Epithelial cell of proximal tubule (primary cell): Measurements from ENCODE around the gene MAPK8IP2. TPM values are rescaled to one million over a fixed set of nuclear protein-coding genes. Genes with fewer than 3 reads are reported as not detected.
"Not testable (repeated sequence)": the region's sequence is repeated elsewhere in the genome, so short reads cannot be mapped to it uniquely, and the experiment has no call there.

ENCODE experiments used
- DNase-seq: peaks from one replicate; pipeline ENCODE4 v3.0.0-alpha.2; 2011; ENCODE audit warnings: low read depth
- H3K4me3 ChIP-seq: 2 replicates; pipeline ENCODE4 v1.5.1; 2011; ENCODE audit warnings: low read depth, mild to moderate bottlenecking, low read length
- total RNA-seq: library from RNA; depleted of rRNA; stranded (reverse); fragments of >200 nt; gene quantifications from 2 replicates; pipeline ENCODE4 v1.2.3, GENCODE V29; 2015
- TF ChIP-seq, protein P1 (sequence below): conservative IDR thresholded peaks from 2 replicates; pipeline ENCODE4 v1.5.1; 2012; ENCODE audit warnings: low read depth, mild to moderate bottlenecking, low read length

Gene MAPK8IP2
- total RNA-seq, 1 donor from 2014 or later, result 0.23 TPM

DNA sequence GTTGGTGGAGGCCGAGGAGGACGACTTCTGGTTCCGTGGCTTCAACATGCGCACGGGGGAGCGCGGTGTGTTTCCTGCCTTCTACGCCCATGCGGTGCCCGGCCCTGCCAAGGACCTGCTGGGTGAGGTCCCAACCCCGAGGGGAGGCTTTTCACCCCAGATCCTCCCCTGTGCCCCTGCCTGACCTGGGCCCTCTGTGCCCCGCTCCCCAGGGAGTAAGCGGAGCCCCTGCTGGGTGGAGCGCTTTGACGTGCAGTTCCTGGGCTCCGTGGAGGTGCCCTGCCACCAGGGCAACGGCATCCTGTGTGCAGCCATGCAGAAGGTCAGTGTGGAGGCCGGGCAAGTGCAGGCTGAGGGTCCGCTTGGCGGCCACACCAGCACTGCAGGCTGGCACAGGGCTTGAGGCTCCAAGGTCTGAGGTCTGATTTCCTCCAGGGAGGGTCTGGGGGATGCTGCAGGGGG, 5.1 kb downstream of the MAPK8IP2 start:
- H3K4me3 ChIP-seq, result no peak overlapping the region
- TF ChIP-seq, protein P1, sequence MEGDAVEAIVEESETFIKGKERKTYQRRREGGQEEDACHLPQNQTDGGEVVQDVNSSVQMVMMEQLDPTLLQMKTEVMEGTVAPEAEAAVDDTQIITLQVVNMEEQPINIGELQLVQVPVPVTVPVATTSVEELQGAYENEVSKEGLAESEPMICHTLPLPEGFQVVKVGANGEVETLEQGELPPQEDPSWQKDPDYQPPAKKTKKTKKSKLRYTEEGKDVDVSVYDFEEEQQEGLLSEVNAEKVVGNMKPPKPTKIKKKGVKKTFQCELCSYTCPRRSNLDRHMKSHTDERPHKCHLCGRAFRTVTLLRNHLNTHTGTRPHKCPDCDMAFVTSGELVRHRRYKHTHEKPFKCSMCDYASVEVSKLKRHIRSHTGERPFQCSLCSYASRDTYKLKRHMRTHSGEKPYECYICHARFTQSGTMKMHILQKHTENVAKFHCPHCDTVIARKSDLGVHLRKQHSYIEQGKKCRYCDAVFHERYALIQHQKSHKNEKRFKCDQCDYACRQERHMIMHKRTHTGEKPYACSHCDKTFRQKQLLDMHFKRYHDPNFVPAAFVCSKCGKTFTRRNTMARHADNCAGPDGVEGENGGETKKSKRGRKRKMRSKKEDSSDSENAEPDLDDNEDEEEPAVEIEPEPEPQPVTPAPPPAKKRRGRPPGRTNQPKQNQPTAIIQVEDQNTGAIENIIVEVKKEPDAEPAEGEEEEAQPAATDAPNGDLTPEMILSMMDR, result no peak
- DNase-seq, result no peak

DNA sequence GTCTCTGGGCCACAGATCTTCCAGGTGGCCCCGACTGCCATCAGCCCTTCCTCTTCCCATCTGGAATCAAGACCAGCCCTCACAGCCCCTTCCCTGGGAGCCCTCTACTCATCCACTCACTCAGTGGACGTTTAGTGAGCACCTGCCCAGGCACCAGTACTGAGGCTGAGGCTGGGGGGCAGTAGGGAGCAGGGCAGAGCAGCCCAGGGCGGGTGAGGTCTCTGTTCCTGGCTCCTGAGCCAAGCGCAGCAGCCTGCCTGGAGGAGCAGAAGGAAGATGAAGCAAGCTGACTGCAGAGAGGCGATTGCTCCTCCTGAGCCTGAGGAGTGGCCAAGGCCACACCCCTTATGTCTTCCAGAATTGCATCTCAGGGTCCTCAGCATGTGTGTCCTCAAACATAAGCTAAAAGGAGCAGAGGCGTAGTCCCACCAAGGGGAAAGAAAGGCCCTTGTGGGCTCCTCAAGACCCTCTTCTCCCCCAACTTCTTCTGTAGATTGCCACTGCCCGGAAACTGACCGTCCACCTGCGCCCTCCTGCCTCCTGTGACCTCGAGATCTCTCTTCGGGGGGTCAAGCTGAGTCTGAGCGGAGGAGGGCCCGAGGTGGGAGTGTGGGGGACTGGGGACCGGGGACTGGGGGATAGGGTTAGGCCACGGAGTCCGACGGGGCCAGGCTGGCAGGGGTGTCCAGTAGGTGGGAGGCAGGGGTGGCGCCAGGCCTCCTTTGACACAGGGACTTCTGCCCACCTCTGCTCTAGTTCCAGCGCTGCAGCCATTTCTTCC, 5.8 kb downstream of the MAPK8IP2 start:
- H3K4me3 ChIP-seq, result no peak overlapping the region
- TF ChIP-seq, protein P1, result no peak
- no peak for DNase-seq

DNA sequence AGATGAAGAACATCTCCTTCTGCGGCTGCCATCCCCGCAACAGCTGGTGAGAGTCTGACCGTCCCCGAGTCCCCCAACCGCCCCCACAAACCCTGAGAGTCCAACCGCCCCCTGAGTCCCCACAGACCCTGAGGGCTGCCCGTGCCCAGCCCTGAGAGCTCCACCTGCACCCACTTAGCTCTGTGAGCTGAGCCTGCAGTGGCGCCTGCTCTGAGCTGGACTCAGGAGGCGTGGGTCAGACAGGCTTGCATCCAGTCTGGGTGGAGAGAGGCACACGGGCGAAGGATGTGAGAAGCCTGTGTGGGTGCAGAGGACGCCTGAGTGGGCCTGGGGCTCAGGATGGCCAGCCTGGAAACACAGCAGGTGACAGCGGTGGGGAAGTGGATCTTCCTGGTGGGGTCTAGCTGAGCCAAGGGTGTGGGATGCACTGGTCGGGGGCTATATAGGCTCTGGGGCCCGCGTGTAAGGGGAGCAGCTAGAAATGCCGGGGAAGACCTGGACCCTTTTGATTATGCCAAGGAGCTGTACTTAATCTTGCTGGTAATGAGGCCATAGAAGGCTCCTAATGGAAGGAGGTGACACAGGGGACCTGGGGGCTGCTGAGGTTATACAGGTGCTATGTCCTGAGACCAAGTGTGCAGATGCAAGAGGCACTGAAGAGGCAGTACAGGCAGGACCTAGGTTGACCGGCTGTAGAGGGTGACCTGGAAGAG, 6.5 kb downstream of the MAPK8IP2 start:
- TF ChIP-seq, protein P1, result no peak
- H3K4me3 ChIP-seq, result no peak overlapping the region
- DNase-seq, result no peak

DNA sequence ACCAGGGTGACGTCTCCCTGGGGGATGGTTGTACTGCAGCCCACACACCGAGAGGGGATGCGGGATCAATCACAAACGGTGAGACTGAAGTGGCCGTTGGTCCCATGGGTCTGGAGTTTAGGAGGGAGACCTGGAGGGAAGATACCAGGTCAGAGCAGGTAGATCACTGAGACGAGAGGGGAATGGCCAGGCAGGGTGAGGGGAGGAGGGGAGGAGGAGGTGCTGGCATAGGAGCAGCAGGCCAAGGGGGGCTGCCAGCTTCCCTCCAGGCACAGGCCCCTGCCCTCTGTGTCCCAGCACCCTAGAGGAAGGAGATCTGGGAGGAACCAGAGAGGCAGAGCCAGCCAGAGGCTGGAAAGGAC, 7.0 kb downstream of the MAPK8IP2 start:
- no peak overlapping the region for H3K4me3 ChIP-seq
- TF ChIP-seq, protein P1, result no peak

DNA sequence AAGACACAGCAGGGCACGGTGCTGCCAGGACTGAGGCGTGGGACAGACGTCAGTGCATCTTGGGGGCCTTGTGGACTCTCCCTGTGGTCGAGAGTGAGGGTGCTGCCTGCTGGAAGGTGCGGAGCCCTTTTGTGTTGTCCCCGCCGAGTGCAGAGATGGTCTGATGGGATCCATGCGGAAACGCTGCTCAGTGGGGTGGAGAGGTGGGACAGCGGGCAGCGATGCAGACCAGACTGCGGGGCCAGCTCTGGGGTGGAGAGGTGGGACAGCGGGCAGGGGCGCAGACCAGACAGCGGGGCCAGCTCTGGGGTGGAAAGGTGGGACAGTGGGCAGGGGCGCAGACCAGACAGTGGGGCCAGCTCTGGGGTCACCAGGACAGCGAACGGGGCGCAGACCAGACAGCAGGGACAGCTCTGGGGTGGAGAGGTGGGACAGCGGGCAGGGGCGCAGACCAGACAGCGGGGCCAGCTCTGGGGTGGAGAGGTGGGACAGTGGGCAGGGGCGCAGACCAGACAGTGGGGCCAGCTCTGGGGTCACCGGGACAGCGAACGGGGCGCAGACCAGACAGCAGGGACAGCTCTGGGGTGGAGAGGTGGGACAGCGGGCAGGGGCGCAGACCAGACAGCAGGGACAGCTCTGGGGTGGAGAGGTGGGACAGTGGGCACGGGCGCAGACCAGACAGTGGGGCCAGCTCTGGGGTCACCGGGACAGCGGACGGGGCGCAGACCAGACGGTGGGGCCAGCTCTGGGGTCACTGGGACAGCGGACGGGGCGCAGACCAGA, 7.7 kb downstream of the MAPK8IP2 start:
- not testable (repeated sequence) for H3K4me3 ChIP-seq, DNase-seq

More for the DNA sequence above, 7.0 kb downstream of the MAPK8IP2 start:
- no peak for DNase-seq

DNA sequence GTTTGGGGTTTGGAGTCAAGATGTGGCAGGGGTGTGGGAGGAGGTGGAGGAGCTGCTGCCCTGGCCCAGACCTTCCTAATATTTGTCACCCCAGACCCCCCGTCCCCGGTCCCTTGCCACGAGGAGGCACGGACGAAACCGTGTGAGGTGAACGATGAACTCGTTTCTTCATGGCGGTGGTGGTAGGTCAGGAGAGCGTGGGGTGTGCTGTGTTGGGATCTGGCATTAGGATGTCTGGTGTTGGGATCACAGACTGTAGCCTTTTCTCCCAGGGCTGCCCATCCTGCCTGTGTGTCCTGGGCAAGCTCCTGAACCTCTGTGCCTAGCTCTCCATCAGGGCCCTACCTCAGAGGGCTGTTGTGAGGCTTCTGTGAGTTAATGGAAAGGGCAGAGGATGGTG, 8.4 kb downstream of the MAPK8IP2 start:
- DNase-seq, result no peak
- H3K4me3 ChIP-seq, result no peak overlapping the region
- TF ChIP-seq, protein P1, result no peak

DNA sequence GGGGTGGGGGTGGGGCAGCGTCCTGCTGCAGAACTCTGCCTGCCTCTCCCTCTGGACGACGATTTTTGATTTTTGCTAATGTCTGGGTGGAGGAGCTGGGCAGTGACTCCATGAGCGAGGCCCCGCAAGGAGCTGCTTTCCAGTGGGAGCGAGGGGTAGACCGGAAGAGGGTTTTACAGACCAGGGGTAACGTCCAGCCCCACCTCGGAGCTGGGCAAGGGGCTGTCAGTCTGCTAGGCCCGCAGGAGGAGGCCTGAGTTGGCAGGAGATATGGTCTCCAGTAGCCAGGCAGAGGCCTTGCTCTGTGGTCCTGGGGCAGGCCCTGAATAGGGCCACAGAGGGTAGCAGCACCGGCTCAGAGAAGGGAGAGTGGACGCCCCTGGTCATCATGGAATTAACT, 9.0 kb downstream of the MAPK8IP2 start:
- TF ChIP-seq, protein P1, result no peak
- H3K4me3 ChIP-seq, result no peak overlapping the region
- DNase-seq, result no peak
